NCI-H748 (cell line): Measurements from ENCODE around the gene MYO1D.

ENCODE experiments used
- DNase-seq: peaks from one replicate; lab custom pipeline; 2025; ENCODE audit not compliant: unreplicated experiment; lab: John Stamatoyannopoulos, UW

Gene MYO1D

GRCh38 chr17:32516940-32517701 is 359.8 kb downstream of the MYO1D start:
- peak; percentile 47 for DNase-seq

- DNase-seq: peak; percentile 97
Measured at GRCh38 chr17:32516450-32516849, 360.5 kb downstream of the MYO1D start.

- no peak for DNase-seq
Measured at GRCh38 chr17:32515677-32516383, 361.1 kb downstream of the MYO1D start.

- DNase-seq: no peak
Measured at GRCh38 chr17:32514606-32515005, 362.3 kb downstream of the MYO1D start.

GRCh38 chr17:32513579-32513978 is 363.3 kb downstream of the MYO1D start:
- no peak for DNase-seq

- DNase-seq: no peak
Measured at GRCh38 chr17:32512328-32512727, 364.6 kb downstream of the MYO1D start.

- no peak for DNase-seq
Measured at GRCh38 chr17:32510466-32510865, 366.5 kb downstream of the MYO1D start.

GRCh38 chr17:32508926-32509325 is 368.0 kb downstream of the MYO1D start:
- DNase-seq: no peak

- no peak for DNase-seq
Measured at GRCh38 chr17:32504166-32504990, 372.5 kb downstream of the MYO1D start.

GRCh38 chr17:32503251-32504165 is 373.4 kb downstream of the MYO1D start:
- DNase-seq: no peak

GRCh38 chr17:32502710-32503109 is 374.2 kb downstream of the MYO1D start:
- no peak for DNase-seq

GRCh38 chr17:32502013-32502412 is 374.9 kb downstream of the MYO1D start:
- no peak for DNase-seq

GRCh38 chr17:32498391-32498790 is 378.5 kb downstream of the MYO1D start:
- DNase-seq: peak; percentile 70

GRCh38 chr17:32497431-32498205 is 379.3 kb downstream of the MYO1D start:
- peak; percentile 14 for DNase-seq

- DNase-seq: no peak
Measured at GRCh38 chr17:32496395-32497073, 380.4 kb downstream of the MYO1D start.

- no peak for DNase-seq
Measured at GRCh38 chr17:32495359-32496231, 381.3 kb downstream of the MYO1D start.

GRCh38 chr17:32494621-32495358 is 382.1 kb downstream of the MYO1D start:
- peak; percentile 75 for DNase-seq
